H9 (cell line): ENCODE results near the gene ARID1B. TPM values are rescaled to one million over a fixed set of nuclear protein-coding genes. Genes with fewer than 3 reads are reported as not detected.

Experiments used
- DNase-seq: peaks from one replicate; pipeline ENCODE4 v3.0.0-alpha.2; 2017
- H2AFZ ChIP-seq: one replicate; pipeline ENCODE4 v1.6.1; 2013; ENCODE audit warnings: mild to moderate bottlenecking, low read length, control low read depth, moderate library complexity
- H2AK5ac ChIP-seq: 2 replicates; pipeline ENCODE4 v1.6.1; 2013; ENCODE audit warnings: low read length, control low read depth, mixed read lengths; ENCODE audit not compliant: insufficient read length
- H2BK120ac ChIP-seq: one replicate; pipeline ENCODE4 v1.6.1; 2013; ENCODE audit warnings: low read depth, mild to moderate bottlenecking, low read length, control low read depth, inconsistent platforms; ENCODE audit not compliant: poor library complexity, severe bottlenecking
- H2BK12ac ChIP-seq: 2 replicates; pipeline ENCODE4 v1.6.1; 2013; ENCODE audit warnings: low read length, control low read depth, mixed read lengths, low read depth; ENCODE audit not compliant: insufficient read length
- H2BK15ac ChIP-seq: 2 replicates; pipeline ENCODE4 v1.6.1; 2013; ENCODE audit warnings: low read depth, low read length, control low read depth
- H2BK20ac ChIP-seq: one replicate; pipeline ENCODE4 v1.6.1; 2013; ENCODE audit warnings: low read depth, mild to moderate bottlenecking, low read length, control low read depth, inconsistent platforms; ENCODE audit not compliant: poor library complexity, severe bottlenecking
- H2BK5ac ChIP-seq: 2 replicates; pipeline ENCODE4 v1.6.1; 2013; ENCODE audit warnings: low read length, control low read depth, mixed read lengths; ENCODE audit not compliant: insufficient read length
- H3K14ac ChIP-seq: 2 replicates; pipeline ENCODE4 v1.6.1; 2013; ENCODE audit warnings: low read length, control low read depth; ENCODE audit not compliant: insufficient read depth
- H3K18ac ChIP-seq: 2 replicates; pipeline ENCODE4 v1.6.1; 2013; ENCODE audit warnings: low read depth, mild to moderate bottlenecking, mixed read lengths, low read length, control low read depth; ENCODE audit not compliant: insufficient read length
- H3K23ac ChIP-seq: 2 replicates; pipeline ENCODE4 v1.6.1; 2013; ENCODE audit warnings: low read length, control low read depth, mixed read lengths, low read depth; ENCODE audit not compliant: insufficient read length
- H3K23me2 ChIP-seq: 2 replicates; pipeline ENCODE4 v1.6.1; 2013; ENCODE audit warnings: low read depth, mild to moderate bottlenecking, mixed read lengths, low read length, control low read depth; ENCODE audit not compliant: insufficient read length, poor library complexity, severe bottlenecking
- H3K27ac ChIP-seq: 2 replicates; pipeline ENCODE4 v1.5.1; 2013; ENCODE audit warnings: low read length, control low read depth, mixed read lengths, low read depth; ENCODE audit not compliant: insufficient read length
- H3K27me3 ChIP-seq: 2 replicates; pipeline ENCODE4 v1.6.1; 2013; ENCODE audit warnings: low read length, control low read depth, inconsistent platforms; ENCODE audit not compliant: insufficient read depth
- H3K4ac ChIP-seq: 2 replicates; pipeline ENCODE4 v1.6.1; 2013; ENCODE audit warnings: low read depth, mild to moderate bottlenecking, control low read depth, inconsistent platforms, low read length, moderate library complexity
- H3K4me1 ChIP-seq: 2 replicates; pipeline ENCODE4 v1.6.1; 2013; ENCODE audit warnings: low read length, control low read depth, inconsistent platforms; ENCODE audit not compliant: insufficient read depth
- H3K4me2 ChIP-seq: 2 replicates; pipeline ENCODE4 v1.6.1; 2013; ENCODE audit warnings: low read length, control low read depth, mixed read lengths; ENCODE audit not compliant: insufficient read length, insufficient read depth
- H3K56ac ChIP-seq: 2 replicates; pipeline ENCODE4 v1.6.1; 2013; ENCODE audit warnings: low read depth, mild to moderate bottlenecking, mixed read lengths, low read length, control low read depth; ENCODE audit not compliant: insufficient read length
- H3K79me1 ChIP-seq: 2 replicates; pipeline ENCODE4 v1.6.1; 2013; ENCODE audit warnings: low read depth, mild to moderate bottlenecking, moderate library complexity, low read length, control low read depth, inconsistent platforms; ENCODE audit not compliant: insufficient read depth, poor library complexity, severe bottlenecking
- H3K79me2 ChIP-seq: 2 replicates; pipeline ENCODE4 v1.6.1; 2013; ENCODE audit warnings: low read length, control low read depth, inconsistent platforms; ENCODE audit not compliant: insufficient read depth
- H3K9ac ChIP-seq: 2 replicates; pipeline ENCODE4 v1.6.1; 2013; ENCODE audit warnings: low read length, control low read depth, mixed read lengths; ENCODE audit not compliant: insufficient read length; ENCODE audit errors: extremely low read depth
- H3K9me3 ChIP-seq: one replicate; pipeline ENCODE4 v1.6.1; 2013; ENCODE audit warnings: low read depth, low read length, inconsistent platforms; ENCODE audit not compliant: control insufficient read depth
- H3T11ph ChIP-seq: one replicate; pipeline ENCODE4 v1.6.1; 2013; ENCODE audit warnings: mild to moderate bottlenecking, low read length, control low read depth, inconsistent platforms
- H4K20me1 ChIP-seq: one replicate; pipeline ENCODE4 v1.6.1; 2013; ENCODE audit not compliant: control insufficient read depth, insufficient read length, insufficient read depth
- H4K5ac ChIP-seq: 2 replicates; pipeline ENCODE4 v1.6.1; 2013; ENCODE audit warnings: low read depth, mild to moderate bottlenecking, mixed read lengths, low read length, control low read depth; ENCODE audit not compliant: insufficient read length
- H4K8ac ChIP-seq: replicated peaks from 2 replicates; pipeline ENCODE4 v1.6.1; 2013; ENCODE audit warnings: low read length, control low read depth, mixed read lengths, low read depth; ENCODE audit not compliant: insufficient read length
- H4K91ac ChIP-seq: 2 replicates; pipeline ENCODE4 v1.6.1; 2013; ENCODE audit warnings: low read depth, mild to moderate bottlenecking, moderate library complexity, mixed read lengths, low read length, control low read depth; ENCODE audit not compliant: insufficient read length
- H3K27ac Mint-ChIP-seq, 3 experiments: 2 replicates in 2 of 3; 3 replicates in 1 of 3; pipeline ENCODE4 v1.8.0; 2020 to 2021; ENCODE audit warnings: mixed read lengths in 3 of 3, mild to moderate bottlenecking in 1 of 3, moderate library complexity in 1 of 3
- H3K27me3 Mint-ChIP-seq: 2 replicates; pipeline ENCODE4 v1.8.0; 2021; ENCODE audit warnings: low read depth, mild to moderate bottlenecking, moderate library complexity, mixed read lengths
- H3K36me3 Mint-ChIP-seq, 3 experiments: 2 replicates in 2 of 3; 3 replicates in 1 of 3; pipeline ENCODE4 v1.8.0; 2020 to 2021; ENCODE audit warnings: low read depth in 3 of 3, mixed read lengths in 3 of 3; ENCODE audit not compliant: insufficient read depth in 1 of 3
- H3K4me1 Mint-ChIP-seq, 2 experiments: 2 replicates each; pipeline ENCODE4 v1.8.0; 2020; ENCODE audit warnings: mixed read lengths in 2 of 2
- H3K4me3 Mint-ChIP-seq, 2 experiments: 2 replicates in 1 of 2; 3 replicates in 1 of 2; pipeline ENCODE4 v1.8.0; 2020 to 2021; ENCODE audit warnings: mild to moderate bottlenecking in 2 of 2, mixed read lengths in 2 of 2, moderate library complexity in 1 of 2
- H3K9me3 Mint-ChIP-seq, 2 experiments: 2 replicates in 1 of 2; 3 replicates in 1 of 2; pipeline ENCODE4 v1.8.0; 2020; ENCODE audit warnings: mild to moderate bottlenecking in 2 of 2, mixed read lengths in 2 of 2, moderate library complexity in 1 of 2
- WGBS: extraction: QIAGEN DNeasy Blood & Tissue Kit; methylation state at CpG from one replicate; pipeline ENCODE4 v1.1.7; 2013; ENCODE audit warnings: missing lambda C conversion rate, low lambda C conversion rate, mixed read lengths; ENCODE audit not compliant: insufficient read length; ENCODE audit errors: extremely low coverage; 5-methylcytosine and 5-hydroxymethylcytosine counted together
- total RNA-seq: library from RNA; stranded (reverse); gene quantifications from 2 replicates; pipeline ENCODE4 v1.2.1, GENCODE V29; 2021
- TF ChIP-seq, protein P1 (sequence below): fragments of 200-600 bp; sonication (generic); conservative IDR thresholded peaks from 3 replicates; pipeline ENCODE4 v1.8.0; 2021; ENCODE audit warnings: antibody characterized with exemption, mild to moderate bottlenecking

The ARID1B gene
- total RNA-seq, 1 experiment from 2014 or later = 88.2 TPM

DNA sequence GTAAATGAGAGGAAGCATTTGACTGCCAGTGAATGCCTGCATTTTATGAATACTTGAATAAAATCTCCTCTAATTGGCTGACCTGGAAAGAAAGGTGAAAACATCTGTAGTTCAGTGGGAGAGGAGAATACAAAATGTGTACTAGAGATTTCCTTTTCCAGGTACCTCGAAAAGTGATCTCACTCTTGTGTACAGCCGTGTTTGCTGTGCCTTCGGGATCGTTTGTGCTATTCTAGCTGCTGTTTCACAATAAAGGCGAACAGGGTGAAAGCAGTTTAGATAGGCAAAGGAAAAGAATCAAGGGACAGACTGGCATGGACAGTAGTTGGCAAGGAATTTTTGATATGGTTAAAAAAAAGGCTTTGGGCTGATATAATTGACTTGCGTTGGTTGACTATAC lies 112.3 kb downstream of the ARID1B start:
- TF ChIP-seq, protein P1, sequence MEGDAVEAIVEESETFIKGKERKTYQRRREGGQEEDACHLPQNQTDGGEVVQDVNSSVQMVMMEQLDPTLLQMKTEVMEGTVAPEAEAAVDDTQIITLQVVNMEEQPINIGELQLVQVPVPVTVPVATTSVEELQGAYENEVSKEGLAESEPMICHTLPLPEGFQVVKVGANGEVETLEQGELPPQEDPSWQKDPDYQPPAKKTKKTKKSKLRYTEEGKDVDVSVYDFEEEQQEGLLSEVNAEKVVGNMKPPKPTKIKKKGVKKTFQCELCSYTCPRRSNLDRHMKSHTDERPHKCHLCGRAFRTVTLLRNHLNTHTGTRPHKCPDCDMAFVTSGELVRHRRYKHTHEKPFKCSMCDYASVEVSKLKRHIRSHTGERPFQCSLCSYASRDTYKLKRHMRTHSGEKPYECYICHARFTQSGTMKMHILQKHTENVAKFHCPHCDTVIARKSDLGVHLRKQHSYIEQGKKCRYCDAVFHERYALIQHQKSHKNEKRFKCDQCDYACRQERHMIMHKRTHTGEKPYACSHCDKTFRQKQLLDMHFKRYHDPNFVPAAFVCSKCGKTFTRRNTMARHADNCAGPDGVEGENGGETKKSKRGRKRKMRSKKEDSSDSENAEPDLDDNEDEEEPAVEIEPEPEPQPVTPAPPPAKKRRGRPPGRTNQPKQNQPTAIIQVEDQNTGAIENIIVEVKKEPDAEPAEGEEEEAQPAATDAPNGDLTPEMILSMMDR = no peak
- H4K20me1 ChIP-seq = no peaks in the 10 kb centered on the region
- no peak overlapping the region for H2BK20ac ChIP-seq
- H3K9ac ChIP-seq = no peak overlapping the region
- H3K4me2 ChIP-seq = no peak overlapping the region
- no peak overlapping the region for H4K8ac ChIP-seq
- H2BK5ac ChIP-seq = no peak overlapping the region
- H3K14ac ChIP-seq = no peak overlapping the region
- no peak overlapping the region for H2AK5ac ChIP-seq
- no peak overlapping the region for H3K23ac ChIP-seq
- H3K56ac ChIP-seq = no peak overlapping the region
- H2AFZ ChIP-seq = no peak overlapping the region
- WGBS = no CpG with 5 or more reads among the region's 6 CpGs
- no peak overlapping the region for H2BK120ac ChIP-seq
- no peak overlapping the region for H3K4me3 Mint-ChIP-seq
- no peaks in the 10 kb centered on the region for H3K9me3 Mint-ChIP-seq
- H3K27ac Mint-ChIP-seq = no peak overlapping the region; a peak in 1 of 7 replicates
- no peaks in the 10 kb centered on the region for H3K27me3 Mint-ChIP-seq
- no peak overlapping the region for H3K18ac ChIP-seq
- no peak overlapping the region for H3K4ac ChIP-seq
- DNase-seq = no peak
- no peak overlapping the region for H4K5ac ChIP-seq
- no peak overlapping the region for H3T11ph ChIP-seq
- no peak overlapping the region for H2BK12ac ChIP-seq
- no peak overlapping the region for H2BK15ac ChIP-seq
- no peak overlapping the region for H4K91ac ChIP-seq
- H3K4me1 Mint-ChIP-seq = peaks cover 55 to 61% of the 10 kb centered on the region in 2 experiments
- H3K79me2 ChIP-seq = peaks cover 11% of the 10 kb centered on the region; the same call in 1 of the 2 replicates
- no peaks in the 10 kb centered on the region for H3K9me3 ChIP-seq
- H3K23me2 ChIP-seq = no peaks in the 10 kb centered on the region
- no peaks in the 10 kb centered on the region for H3K79me1 ChIP-seq
- H3K4me1 ChIP-seq = peaks cover 4% of the 10 kb centered on the region; the same call in 1 of the 2 replicates
- H3K27me3 ChIP-seq = no peaks in the 10 kb centered on the region
- no peak overlapping the region for H3K27ac ChIP-seq
- H3K36me3 Mint-ChIP-seq = peaks cover 0 to 3% (median 0%) of the 10 kb centered on the region in 3 experiments; a peak in 1 of 7 replicates
